SU-DHL-6 (cell line): Measurements from ENCODE around the gene PDGFA.

ENCODE experiments used
- EZH2phosphoT487 ChIP-seq: fragments of 200-600 bp; sonication (generic), shearing (Covaris generic); conservative IDR thresholded peaks from 2 replicates; pipeline ENCODE4 v1.6.1; 2018; ENCODE audit warnings: mild to moderate bottlenecking, antibody characterized with exemption, low read length, moderate library complexity, mixed read lengths
- TF ChIP-seq, protein P1 (sequence below): fragments of 200-600 bp; sonication (generic); IDR thresholded peaks from one replicate; pipeline ENCODE4 v1.5.1; 2017; ENCODE audit warnings: antibody characterized with exemption, mild to moderate bottlenecking, low read length, moderate library complexity; ENCODE audit not compliant: insufficient read depth, poor library complexity, severe bottlenecking

DNA sequence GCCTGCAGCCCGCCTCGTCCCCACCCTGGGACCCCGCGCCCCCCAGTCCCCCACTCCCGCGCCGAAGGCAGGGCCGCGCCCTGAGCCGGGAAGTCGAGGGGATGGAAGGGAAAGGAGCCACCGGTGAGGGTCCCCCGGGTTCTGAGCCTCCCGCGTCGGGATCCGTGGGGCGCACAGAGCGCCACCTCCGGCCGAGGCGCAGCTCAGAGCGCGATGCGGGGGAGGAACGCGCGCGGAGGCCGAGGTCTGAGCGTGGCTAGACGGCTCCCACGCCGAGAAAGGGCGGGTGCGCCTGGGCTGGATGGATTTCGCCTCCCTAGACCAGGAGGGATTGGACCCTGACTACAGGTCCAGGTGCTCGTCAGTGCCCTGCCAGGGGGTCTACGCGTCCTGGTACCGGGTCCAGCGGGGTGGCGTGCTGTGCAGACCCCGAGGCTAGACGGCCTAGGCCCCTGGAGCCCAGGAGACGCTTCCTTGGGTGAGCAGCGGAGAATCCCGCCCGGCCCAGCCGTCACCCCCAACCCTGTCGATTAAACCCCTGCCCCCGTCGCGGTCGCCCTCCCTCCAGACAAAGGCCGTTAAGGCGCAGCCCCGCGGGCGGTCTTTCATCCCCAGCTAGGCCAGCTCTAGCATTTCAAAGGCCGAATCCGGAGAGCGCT lies 986 bp upstream of the PDGFA start:
- TF ChIP-seq, protein P1, sequence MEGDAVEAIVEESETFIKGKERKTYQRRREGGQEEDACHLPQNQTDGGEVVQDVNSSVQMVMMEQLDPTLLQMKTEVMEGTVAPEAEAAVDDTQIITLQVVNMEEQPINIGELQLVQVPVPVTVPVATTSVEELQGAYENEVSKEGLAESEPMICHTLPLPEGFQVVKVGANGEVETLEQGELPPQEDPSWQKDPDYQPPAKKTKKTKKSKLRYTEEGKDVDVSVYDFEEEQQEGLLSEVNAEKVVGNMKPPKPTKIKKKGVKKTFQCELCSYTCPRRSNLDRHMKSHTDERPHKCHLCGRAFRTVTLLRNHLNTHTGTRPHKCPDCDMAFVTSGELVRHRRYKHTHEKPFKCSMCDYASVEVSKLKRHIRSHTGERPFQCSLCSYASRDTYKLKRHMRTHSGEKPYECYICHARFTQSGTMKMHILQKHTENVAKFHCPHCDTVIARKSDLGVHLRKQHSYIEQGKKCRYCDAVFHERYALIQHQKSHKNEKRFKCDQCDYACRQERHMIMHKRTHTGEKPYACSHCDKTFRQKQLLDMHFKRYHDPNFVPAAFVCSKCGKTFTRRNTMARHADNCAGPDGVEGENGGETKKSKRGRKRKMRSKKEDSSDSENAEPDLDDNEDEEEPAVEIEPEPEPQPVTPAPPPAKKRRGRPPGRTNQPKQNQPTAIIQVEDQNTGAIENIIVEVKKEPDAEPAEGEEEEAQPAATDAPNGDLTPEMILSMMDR, result no peak
- no peak for TF ChIP-seq EZH2phosphoT487
